SU-DHL-6 (cell line): Measurements from ENCODE around the gene APEX1.
"Not testable (repeated sequence)": the region's sequence is repeated elsewhere in the genome, so short reads cannot be mapped to it uniquely, and the experiment has no call there.

ENCODE experiments used
- H2AFZ ChIP-seq: fragments of 200-600 bp; sonication (generic); 2 replicates; pipeline ENCODE4 v1.6.1; 2014; ENCODE audit warnings: low read depth, mild to moderate bottlenecking, moderate library complexity, mixed read lengths, antibody characterized with exemption, low read length; ENCODE audit not compliant: severe bottlenecking
- H3F3A ChIP-seq: fragments of 200-600 bp; shearing (Covaris generic); 2 replicates; pipeline ENCODE4 v1.6.0; 2016; ENCODE audit warnings: antibody characterized with exemption, mild to moderate bottlenecking; ENCODE audit not compliant: insufficient read depth
- H3K27ac ChIP-seq: fragments of 200-600 bp; sonication (generic); 2 replicates; pipeline ENCODE4 v1.5.1; 2016; ENCODE audit warnings: low read depth, mild to moderate bottlenecking, low read length, moderate library complexity, mixed read lengths
- H3K27me3 ChIP-seq: fragments of 200-600 bp; sonication (generic), shearing (Covaris generic); 2 replicates; pipeline ENCODE4 v1.6.0; 2014; ENCODE audit warnings: mild to moderate bottlenecking, low read length
- H3K36me3 ChIP-seq: fragments of 200-600 bp; sonication (generic); 2 replicates; pipeline ENCODE4 v1.6.1; 2014; ENCODE audit warnings: mild to moderate bottlenecking, low read length, mixed read lengths
- H3K4me2 ChIP-seq: fragments of 300-600, 200-600 bp; shearing (Covaris generic), sonication (generic); 2 replicates; pipeline ENCODE4 v1.6.0; 2014; ENCODE audit warnings: low read length, low read depth, mild to moderate bottlenecking; ENCODE audit not compliant: poor library complexity, severe bottlenecking
- H3K4me3 ChIP-seq: fragments of 200-600 bp; sonication (generic); 2 replicates; pipeline ENCODE4 v1.5.1; 2014; ENCODE audit warnings: antibody characterized with exemption, low read length, mild to moderate bottlenecking, mixed read lengths; ENCODE audit not compliant: insufficient read depth, poor library complexity, severe bottlenecking
- H3K79me2 ChIP-seq: fragments of 200-600 bp; sonication (generic); 2 replicates; pipeline ENCODE4 v1.6.1; 2014; ENCODE audit warnings: mild to moderate bottlenecking, low read length, moderate library complexity; ENCODE audit not compliant: insufficient read depth
- H3K9ac ChIP-seq: fragments of 200-600 bp; sonication (generic); 2 replicates; pipeline ENCODE4 v1.7.0; 2014; ENCODE audit warnings: mild to moderate bottlenecking, low read length
- H3K9me2 ChIP-seq: fragments of 200-600 bp; sonication (generic); replicated peaks from 2 replicates; pipeline ENCODE4 v1.6.1; 2014; ENCODE audit warnings: low read length; ENCODE audit not compliant: insufficient read depth
- H3K9me3 ChIP-seq: fragments of 200-600 bp; sonication (generic); 2 replicates; pipeline ENCODE4 v1.6.1; 2014; ENCODE audit warnings: low read length, mixed read lengths; ENCODE audit not compliant: insufficient read depth
- H4K20me1 ChIP-seq: fragments of 200-600 bp; sonication (generic); 2 replicates; pipeline ENCODE4 v1.6.1; 2014; ENCODE audit warnings: low read depth, mild to moderate bottlenecking, antibody characterized with exemption, low read length, moderate library complexity, mixed read lengths
- CTCF ChIP-seq: fragments of 200-600 bp; sonication (generic); IDR thresholded peaks from one replicate; pipeline ENCODE4 v1.5.1; 2017; ENCODE audit warnings: antibody characterized with exemption, mild to moderate bottlenecking, low read length, moderate library complexity; ENCODE audit not compliant: insufficient read depth, poor library complexity, severe bottlenecking
- EZH2phosphoT487 ChIP-seq: fragments of 200-600 bp; sonication (generic), shearing (Covaris generic); conservative IDR thresholded peaks from 2 replicates; pipeline ENCODE4 v1.6.1; 2018; ENCODE audit warnings: mild to moderate bottlenecking, antibody characterized with exemption, low read length, moderate library complexity, mixed read lengths

APEX1 gene

DNA sequence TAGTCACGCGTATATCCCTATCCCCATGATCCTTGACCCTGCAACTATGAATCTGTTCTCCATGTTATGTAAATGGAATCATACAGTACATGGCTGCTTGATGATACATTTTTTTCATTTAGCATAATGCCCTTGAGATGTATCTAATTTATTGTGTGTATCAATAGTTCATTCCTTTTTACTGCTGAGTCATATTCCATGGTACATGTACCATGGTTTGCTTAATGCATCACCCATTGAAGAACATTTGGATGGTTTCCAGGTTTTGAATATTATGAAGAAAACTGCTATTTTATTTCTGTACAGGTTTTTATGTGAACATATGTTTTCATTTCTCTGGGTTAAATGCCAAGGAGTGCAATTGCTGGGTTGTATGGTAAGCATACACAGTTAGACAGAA, 46.3 kb downstream of the APEX1 start:
- H3K9ac ChIP-seq: no peak overlapping the region
- no peaks in the 10 kb centered on the region for H3K9me2 ChIP-seq
- no peaks in the 10 kb centered on the region for H4K20me1 ChIP-seq
- H3K36me3 ChIP-seq: no peaks in the 10 kb centered on the region
- no peak overlapping the region for H3K4me2 ChIP-seq
- H3K27me3 ChIP-seq: no peaks in the 10 kb centered on the region
- H3K27ac ChIP-seq: no peak overlapping the region
- H2AFZ ChIP-seq: no peak overlapping the region
- H3K4me3 ChIP-seq: no peak overlapping the region
- TF ChIP-seq EZH2phosphoT487: no peak
- no peak for TF ChIP-seq CTCF
- H3K79me2 ChIP-seq: no peaks in the 10 kb centered on the region
- H3K9me3 ChIP-seq: no peaks in the 10 kb centered on the region
- no peaks in the 10 kb centered on the region for H3F3A ChIP-seq

- no peak overlapping the region for H3K9ac ChIP-seq
- no peak overlapping the region for H3K4me3 ChIP-seq
- no peaks in the 10 kb centered on the region for H4K20me1 ChIP-seq
- no peaks in the 10 kb centered on the region for H3K27me3 ChIP-seq
- H3F3A ChIP-seq: no peaks in the 10 kb centered on the region
- TF ChIP-seq CTCF: no peak
- TF ChIP-seq EZH2phosphoT487: no peak
- no peaks in the 10 kb centered on the region for H3K9me3 ChIP-seq
- no peak overlapping the region for H2AFZ ChIP-seq
- H3K36me3 ChIP-seq: no peaks in the 10 kb centered on the region
- H3K27ac ChIP-seq: no peak overlapping the region
- no peaks in the 10 kb centered on the region for H3K79me2 ChIP-seq
- H3K4me2 ChIP-seq: no peak overlapping the region
- H3K9me2 ChIP-seq: no peaks in the 10 kb centered on the region
Observed at GRCh38 chr14:20503898-20504297, 48.9 kb downstream of the APEX1 start.

DNA sequence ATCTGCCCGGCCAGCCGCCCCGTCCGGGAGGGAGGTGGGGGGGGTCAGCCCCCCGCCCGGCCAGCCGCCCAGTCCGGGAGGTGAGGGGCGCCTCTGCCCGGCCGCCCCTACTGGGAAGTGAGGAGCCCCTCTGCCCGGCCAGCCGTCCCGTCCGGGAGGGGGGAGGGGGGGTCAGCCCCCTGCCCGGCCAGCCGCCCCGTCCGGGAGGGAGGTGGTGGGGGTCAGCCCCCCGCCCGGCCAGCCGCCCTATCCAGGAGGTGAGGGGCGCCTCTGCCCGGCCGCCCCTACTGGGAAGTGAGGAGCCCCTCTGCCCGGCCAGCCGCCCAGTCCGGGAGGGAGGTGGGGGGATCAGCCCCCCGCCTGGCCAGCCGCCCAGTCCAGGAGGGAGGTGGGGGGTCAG, 51.2 kb downstream of the APEX1 start:
- not testable (repeated sequence) for H2AFZ ChIP-seq, H3K9ac ChIP-seq, H3K4me2 ChIP-seq, H3K4me3 ChIP-seq, H3K9me2 ChIP-seq, H3K27me3 ChIP-seq, H3K36me3 ChIP-seq, H3K27ac ChIP-seq, H3K79me2 ChIP-seq, H3K9me3 ChIP-seq, H4K20me1 ChIP-seq, H3F3A ChIP-seq

- not testable (repeated sequence) for H3K36me3 ChIP-seq, H3K9ac ChIP-seq, H3K27me3 ChIP-seq, H3K9me2 ChIP-seq, H3K4me3 ChIP-seq, H3K9me3 ChIP-seq, H3K4me2 ChIP-seq, H3F3A ChIP-seq, H4K20me1 ChIP-seq, H2AFZ ChIP-seq, H3K79me2 ChIP-seq, H3K27ac ChIP-seq
Observed at GRCh38 chr14:20506752-20507151, 51.7 kb downstream of the APEX1 start.
